ENCODE data around the gene KMO.

DNA sequence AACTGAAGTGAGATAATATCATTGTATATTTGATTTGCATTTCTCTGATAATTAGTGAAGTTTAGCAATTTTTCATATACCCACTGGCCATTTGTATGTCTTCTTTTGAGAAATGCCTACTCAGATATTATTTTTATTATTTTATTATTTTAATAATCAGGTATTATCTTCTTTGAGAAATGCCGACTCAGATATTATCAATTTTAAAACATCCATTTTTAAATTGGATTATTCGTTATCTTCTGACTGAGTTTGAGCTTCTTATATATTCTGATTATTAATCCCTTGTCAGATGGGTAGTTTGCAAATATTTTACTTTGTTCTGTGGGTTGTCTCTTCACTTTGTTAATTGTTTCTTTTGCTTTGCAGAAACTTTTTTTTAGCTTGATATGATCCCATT lies 37.7 kb downstream of the KMO start:
- TF ChIP-seq, protein P1, sequence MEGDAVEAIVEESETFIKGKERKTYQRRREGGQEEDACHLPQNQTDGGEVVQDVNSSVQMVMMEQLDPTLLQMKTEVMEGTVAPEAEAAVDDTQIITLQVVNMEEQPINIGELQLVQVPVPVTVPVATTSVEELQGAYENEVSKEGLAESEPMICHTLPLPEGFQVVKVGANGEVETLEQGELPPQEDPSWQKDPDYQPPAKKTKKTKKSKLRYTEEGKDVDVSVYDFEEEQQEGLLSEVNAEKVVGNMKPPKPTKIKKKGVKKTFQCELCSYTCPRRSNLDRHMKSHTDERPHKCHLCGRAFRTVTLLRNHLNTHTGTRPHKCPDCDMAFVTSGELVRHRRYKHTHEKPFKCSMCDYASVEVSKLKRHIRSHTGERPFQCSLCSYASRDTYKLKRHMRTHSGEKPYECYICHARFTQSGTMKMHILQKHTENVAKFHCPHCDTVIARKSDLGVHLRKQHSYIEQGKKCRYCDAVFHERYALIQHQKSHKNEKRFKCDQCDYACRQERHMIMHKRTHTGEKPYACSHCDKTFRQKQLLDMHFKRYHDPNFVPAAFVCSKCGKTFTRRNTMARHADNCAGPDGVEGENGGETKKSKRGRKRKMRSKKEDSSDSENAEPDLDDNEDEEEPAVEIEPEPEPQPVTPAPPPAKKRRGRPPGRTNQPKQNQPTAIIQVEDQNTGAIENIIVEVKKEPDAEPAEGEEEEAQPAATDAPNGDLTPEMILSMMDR (IDR thresholded peaks at IDR 0.05; ENCODE audit: control extremely low read depth in 1 of 3, insufficient read depth in 1 of 3, low read depth in 1 of 3, low read length in 3 of 3), result no peak
- no peak for TF ChIP-seq EZH2 (IDR thresholded peaks at IDR 0.05; ENCODE audit: low read depth, low read length, severe bottlenecking)
